GM18907 (cell line): ENCODE data around the gene ASB13.

Experiments
- ATAC-seq: cut with Tn5 transposase; IDR thresholded peaks from one replicate; pipeline ENCODE4 v1.9.1; 2021; ENCODE audit warnings: mild to moderate bottlenecking, moderate library complexity; ENCODE audit not compliant: unreplicated experiment

Gene ASB13

DNA sequence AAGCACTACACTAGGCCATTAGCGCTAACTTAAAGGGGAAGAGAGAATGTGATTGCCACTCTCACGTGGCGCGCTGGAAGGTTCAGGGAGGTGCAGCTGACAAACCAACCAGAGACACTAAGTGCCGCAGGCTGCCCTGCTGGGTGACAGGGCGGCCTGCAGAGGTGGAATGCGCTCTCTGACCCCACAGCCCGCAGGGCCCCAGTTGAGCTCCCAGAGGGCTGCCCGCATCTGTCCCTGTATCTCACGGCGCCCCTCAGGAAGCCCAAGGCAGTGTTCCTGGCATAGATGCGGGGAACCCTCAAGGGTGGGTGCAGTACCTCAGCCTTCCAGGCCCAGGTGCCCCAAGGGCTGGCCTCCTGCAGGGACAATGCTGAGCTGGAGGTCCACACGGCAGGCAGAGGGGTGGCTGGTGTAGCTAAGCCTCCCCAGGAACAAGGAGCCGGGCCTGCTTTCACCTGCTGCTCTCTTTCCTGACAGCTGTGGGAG is 75.0 kb downstream of the ASB13 start:
- ATAC-seq = no peak

DNA sequence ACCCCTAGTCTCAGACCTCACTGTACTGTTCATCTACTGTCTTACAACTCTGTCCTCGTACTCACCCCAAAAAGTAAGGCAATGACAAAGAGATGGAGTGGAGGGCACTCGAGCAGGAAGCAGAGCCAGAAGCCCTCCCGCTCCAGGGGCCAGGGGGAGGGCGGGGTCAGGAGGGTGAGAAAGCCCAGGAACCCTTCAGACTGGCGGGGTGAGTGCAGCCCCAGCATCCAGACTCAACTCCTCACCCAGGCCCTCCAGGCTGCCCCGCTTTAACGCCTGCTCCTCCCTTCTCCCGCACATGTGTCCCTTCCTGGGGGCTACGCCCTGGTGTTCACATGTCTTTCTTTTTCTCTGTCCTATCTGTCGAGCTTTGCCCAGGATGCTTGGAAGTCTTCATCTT is 75.6 kb downstream of the ASB13 start:
- ATAC-seq = no peak

DNA sequence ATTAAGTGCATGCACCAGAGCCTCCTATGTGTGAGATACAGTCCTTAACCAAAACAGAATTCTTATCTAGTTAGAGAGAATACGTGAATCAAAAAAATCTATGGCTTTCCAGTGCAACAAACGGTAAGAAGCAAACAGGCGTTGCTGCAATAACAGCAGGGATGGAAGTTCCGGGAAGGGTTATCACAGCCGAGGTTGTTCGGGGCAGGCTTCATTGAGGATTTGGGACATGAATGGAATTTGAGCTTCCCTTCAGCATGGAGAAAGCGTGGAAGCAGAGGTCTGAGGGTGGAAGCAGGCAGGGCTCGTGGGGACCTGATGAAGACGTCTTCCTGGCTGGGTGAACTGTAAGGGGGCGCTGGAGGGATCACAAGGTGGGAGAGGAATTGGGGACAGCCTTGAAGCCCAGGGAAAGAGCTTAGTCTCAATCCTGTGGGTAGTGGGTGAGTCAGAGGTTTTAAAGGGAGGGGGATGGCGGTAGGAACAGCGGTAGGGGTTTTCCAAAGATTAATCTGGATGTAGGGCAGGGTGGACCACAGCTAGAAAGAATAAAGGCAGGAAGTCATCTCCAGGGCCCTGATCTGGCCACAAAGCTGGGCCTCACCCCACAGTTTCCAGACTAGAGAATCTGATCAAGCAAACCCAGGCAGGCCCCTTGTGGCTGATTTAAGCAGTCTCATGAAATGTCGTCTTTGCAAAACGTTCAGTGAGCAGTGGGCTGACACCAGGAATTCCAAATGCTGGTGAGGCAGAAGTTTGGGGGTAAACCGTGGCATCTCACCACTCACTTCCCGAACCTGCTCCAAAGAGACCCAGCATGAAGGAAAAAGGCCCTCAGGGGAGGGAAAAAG is 76.5 kb downstream of the ASB13 start:
- no peak for ATAC-seq

DNA sequence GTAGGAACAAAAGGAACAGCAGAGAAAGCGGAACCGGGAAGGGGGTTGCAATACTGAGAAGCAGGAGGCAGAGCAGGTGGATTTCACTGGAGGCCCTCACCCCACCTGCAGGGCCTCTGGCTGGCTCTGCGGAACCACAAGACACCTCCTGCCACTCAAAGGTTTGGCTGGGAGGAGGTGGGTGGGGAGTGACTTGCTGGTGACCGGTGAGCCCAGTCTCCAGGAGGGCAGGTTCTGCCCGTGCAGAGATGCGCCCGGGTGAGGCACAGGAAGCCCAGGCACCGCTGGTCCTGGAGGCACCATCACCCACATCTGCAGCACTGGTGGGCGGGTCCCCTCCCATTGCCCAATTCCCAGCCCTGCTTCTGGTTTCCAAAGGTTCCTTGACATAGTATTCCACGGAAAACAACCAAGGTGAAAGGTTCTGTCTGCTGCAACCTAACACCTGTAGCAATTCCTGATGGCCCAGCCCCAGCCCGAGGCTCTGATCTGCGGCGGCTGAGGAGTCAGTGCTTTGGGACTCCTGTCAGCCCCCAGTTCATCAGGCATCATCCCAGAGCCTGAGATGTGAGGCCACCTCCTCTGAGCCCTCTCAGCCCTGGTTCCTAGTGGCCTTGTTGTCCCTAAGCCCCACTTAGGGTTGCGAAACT is 77.3 kb downstream of the ASB13 start:
- no peak for ATAC-seq
